GM21717 (cell line): Measurements from ENCODE around the gene OBSL1.

Experiments used
- ATAC-seq: cut with Tn5 transposase; IDR thresholded peaks from one replicate; pipeline ENCODE4 v1.9.1; 2021; ENCODE audit warnings: mild to moderate bottlenecking, moderate library complexity; ENCODE audit not compliant: unreplicated experiment

OBSL1 gene

GRCh38 chr2:219571311-219572236 is at the start of gene OBSL1:
OBSL1 (minus strand) TSS chr2:219571539; CDS start chr2:219571232, 307 bp downstream.
- ATAC-seq: no peak

GRCh38 chr2:219620546-219620945 is 49.2 kb upstream of the OBSL1 start:
- ATAC-seq: no peak

DNA sequence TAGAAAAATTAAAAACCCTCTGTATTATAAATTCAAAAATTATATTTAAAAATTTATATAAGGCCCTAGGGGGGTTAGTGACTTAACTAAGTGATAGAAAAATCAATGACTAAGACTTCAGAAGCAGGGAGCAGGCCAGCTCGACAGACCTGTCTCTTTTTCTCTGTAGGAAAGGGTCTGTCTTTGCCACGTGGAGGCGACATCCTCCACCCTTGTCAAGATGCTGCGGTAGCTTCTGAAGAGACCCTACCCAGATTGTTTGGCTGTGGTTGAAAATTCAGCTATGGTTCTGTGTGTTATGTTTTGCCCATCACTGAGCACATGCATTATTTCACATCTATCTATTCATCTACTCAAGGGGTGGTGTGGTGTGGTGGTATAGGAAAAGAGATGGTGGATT is 47.9 kb upstream of the OBSL1 start:
- ATAC-seq: no peak

- no peak for ATAC-seq
These were observed 47.4 kb upstream of the OBSL1 start for GRCh38 chr2:219618733-219619122.

DNA sequence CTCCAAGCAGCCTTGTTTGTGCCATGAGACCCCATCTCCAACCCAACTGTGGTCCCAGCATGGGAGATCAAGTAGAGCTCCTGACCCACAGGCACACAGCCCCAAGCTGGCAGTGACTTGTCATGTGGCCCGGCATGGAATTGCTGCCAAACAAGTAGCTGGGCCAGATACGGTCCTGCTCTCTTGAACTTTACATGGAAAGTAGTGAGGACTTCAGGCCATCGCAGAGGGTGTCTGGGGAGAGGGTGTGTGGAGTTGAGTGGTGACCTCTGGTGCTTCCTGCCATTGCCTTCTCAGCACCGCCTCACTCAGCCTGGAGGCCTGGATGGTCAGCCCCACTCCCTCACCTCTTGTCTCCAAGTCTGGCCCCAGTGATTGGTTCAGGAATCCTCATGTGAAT is 45.2 kb upstream of the OBSL1 start:
- no peak for ATAC-seq

DNA sequence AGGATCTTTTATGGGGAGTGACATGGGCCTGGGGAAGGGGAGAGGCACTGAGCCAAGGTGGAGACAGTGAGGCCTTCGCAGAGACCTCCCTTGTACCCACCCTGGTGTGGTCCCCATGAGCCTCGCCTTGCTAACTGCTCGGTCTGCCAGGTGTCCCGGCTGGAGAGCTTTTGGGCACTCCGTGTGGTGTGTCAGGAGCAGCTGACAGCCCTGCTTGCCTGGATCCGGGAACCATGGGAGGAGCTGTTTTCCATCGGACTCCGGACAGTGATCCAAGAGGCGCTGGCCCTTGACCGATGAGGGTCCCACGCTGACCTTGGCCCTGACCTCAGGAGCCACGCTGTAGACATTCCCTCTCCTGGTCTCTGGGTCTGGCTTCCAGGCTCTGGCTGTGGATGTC is 44.6 kb upstream of the OBSL1 start:
- no peak for ATAC-seq

- no peak for ATAC-seq
These were observed 43.7 kb upstream of the OBSL1 start for GRCh38 chr2:219615036-219615435.

DNA sequence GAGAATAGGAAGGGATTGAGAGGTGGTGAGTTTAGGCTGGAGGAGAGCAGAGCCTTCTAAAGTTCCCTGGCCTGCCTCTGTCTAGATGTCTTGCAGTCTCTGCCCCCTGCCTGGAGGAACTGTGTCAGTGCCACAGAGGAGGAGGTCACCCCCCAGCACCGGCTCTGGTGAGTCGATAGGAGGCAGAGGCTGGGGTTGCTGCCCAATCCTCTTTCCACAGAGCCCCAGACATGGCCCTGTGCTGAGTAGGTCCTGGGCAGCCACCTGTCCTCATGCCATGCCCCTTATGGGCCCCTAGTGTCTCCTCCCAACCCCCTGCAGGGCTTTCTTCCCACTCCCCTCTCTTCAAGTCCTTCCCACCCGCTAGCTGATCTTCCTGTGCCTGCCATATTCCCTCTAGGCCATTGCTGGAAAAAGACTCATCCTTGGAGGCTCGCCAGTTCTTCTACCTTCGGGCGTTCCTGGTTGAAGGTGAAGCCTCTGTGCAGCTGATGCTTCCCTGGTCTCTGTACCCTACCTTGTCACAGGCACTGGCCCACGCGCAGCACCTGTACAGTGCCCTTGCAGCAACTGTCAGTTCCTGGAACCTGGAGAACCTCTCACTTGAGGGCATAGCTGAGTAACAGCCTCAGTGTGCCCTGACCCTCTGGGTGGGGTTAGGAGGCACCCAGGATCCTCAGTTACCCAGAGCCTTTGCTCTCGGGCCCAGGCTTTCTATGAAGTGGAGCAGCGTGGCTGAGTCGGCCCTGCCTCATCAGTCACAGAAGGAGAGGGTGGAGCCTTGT is 42.9 kb upstream of the OBSL1 start:
- no peak for ATAC-seq

GRCh38 chr2:219613461-219614070 is 42.2 kb upstream of the OBSL1 start:
- no peak for ATAC-seq

- ATAC-seq: no peak
These were observed 41.4 kb upstream of the OBSL1 start for GRCh38 chr2:219612577-219613286.

- ATAC-seq: no peak
These were observed 40.7 kb upstream of the OBSL1 start for GRCh38 chr2:219611866-219612576.

GRCh38 chr2:219611306-219611705 is 40.0 kb upstream of the OBSL1 start:
- ATAC-seq: no peak

DNA sequence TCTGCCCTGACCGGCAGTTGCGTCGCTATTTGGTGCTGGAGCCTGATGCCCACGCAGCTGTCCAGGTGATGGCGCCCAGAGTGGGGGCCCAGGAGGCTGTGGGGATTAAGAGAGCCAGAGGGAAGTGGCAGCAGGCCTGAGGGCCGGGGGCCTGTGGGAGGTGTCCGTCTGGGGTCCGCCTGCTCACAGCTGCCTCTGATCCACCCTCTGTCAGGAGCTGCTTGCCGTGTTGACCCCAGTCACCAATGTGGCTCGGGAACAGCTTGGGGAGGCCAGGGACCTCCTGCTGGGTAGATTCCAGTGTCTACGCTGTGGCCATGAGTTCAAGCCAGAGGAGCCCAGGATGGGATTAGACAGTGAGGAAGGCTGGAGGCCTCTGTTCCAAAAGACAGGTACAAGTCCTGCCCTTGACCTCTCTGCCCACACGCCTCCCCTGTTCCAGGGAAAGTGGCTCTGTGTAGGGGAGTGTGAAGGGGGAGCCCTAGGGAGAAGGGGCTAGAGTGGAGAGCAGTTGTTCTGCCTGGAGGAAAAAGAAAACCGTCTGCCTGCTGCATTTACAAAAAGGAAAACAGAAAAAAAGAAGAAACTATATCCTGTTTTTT is 37.9 kb upstream of the OBSL1 start:
- ATAC-seq: no peak

- no peak for ATAC-seq
These were observed 37.1 kb upstream of the OBSL1 start for GRCh38 chr2:219608399-219608964.

DNA sequence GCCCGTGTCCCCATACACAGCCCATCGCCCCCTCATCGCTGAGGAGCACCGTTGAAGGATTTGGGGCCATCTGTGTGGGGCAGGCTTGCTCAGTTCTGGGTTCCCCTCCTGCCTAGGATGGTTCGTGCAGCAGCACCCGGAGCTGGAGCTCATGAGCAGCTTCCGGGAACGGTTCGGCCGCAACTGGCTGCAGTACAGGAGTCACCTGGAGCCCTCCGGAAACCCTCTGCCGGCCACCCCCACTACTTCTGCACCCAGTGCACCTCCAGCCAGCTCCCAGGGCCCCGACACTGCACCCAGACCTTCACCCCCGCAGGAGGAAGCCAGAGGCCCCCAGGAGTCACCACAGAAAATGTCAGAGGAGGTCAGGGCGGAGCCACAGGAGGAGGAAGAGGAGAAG is 36.6 kb upstream of the OBSL1 start:
- ATAC-seq: no peak

DNA sequence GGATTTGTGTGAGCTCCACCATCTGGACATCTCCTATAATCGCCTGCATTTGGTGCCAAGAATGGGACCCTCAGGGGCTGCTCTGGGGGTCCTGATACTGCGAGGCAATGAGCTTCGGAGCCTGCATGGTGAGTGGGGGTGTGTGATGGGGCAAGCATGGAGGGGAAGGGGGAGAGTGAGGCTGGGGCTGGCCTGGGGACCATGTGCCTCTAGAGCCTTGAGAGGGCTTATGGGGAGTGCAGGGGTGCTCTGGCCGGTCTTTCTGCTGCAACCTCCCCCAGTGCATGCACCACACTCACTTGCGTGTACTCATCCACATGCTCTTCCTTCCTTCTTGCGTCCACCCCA is 34.2 kb upstream of the OBSL1 start:
- no peak for ATAC-seq

DNA sequence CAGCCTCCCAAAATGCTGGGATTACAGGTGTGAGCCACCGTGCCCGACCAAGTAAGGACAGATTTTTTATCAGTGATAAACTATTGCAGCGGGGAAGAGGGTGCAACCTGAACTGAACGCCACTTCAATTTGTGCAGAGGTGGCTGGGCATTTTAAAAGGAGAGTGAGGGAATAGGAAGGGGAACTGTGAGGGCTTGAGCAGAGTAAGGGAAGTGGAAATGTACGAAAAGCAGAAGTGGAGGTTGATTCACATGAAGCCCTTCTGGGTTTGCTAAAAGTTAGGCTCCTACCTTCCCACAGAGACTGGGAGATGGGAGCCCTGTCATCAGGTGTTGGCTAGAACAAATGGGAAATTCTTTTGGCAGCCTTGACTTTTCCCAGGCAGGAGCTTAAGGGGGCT is 32.4 kb upstream of the OBSL1 start:
- ATAC-seq: no peak

GRCh38 chr2:219598308-219599078 is 27.2 kb upstream of the OBSL1 start:
- no peak for ATAC-seq
